HG03521 (cell line): Measurements from ENCODE around the gene TCN2.
"Not testable (repeated sequence)": the region's sequence is repeated elsewhere in the genome, so short reads cannot be mapped to it uniquely, and the experiment has no call there.

Experiments used
- ATAC-seq: cut with Tn5 transposase; IDR thresholded peaks from one replicate; pipeline ENCODE4 v1.9.1; 2021; ENCODE audit warnings: mild to moderate bottlenecking, moderate library complexity; ENCODE audit not compliant: unreplicated experiment

Gene TCN2

GRCh38 chr22:30575859-30576258 is 31.1 kb upstream of the TCN2 start:
- ATAC-seq: no peak

- no peak for ATAC-seq
Measured at GRCh38 chr22:30578481-30578880, 28.5 kb upstream of the TCN2 start.

- ATAC-seq: no peak
Measured at GRCh38 chr22:30580896-30581295, 26.1 kb upstream of the TCN2 start.

- no peak for ATAC-seq
Measured at GRCh38 chr22:30582051-30582450, 24.9 kb upstream of the TCN2 start.

- no peak for ATAC-seq
Measured at GRCh38 chr22:30582788-30583545, 24.0 kb upstream of the TCN2 start.

GRCh38 chr22:30584441-30584840 is 22.5 kb upstream of the TCN2 start:
- no peak for ATAC-seq

GRCh38 chr22:30586414-30586813 is 20.6 kb upstream of the TCN2 start:
- no peak for ATAC-seq

- no peak for ATAC-seq
Measured at GRCh38 chr22:30591191-30591587, 15.8 kb upstream of the TCN2 start.

- peak; percentile 96 for ATAC-seq
Measured at GRCh38 chr22:30591588-30592359, 15.2 kb upstream of the TCN2 start, which contains the start of gene PES1. TSS of gene PES1 (minus strand) at chr22:30591910. CDS start at chr22:30591833, 77 bp downstream.

- not testable (repeated sequence) for ATAC-seq
Measured at GRCh38 chr22:30592360-30592713, 14.6 kb upstream of the TCN2 start.

GRCh38 chr22:30596199-30596598 is 10.8 kb upstream of the TCN2 start:
- no peak for ATAC-seq

- ATAC-seq: no peak
Measured at GRCh38 chr22:30596886-30597285, 10.1 kb upstream of the TCN2 start.

GRCh38 chr22:30598986-30599385 is 8.0 kb upstream of the TCN2 start:
- ATAC-seq: no peak

- no peak for ATAC-seq
Measured at GRCh38 chr22:30600921-30601320, 6.1 kb upstream of the TCN2 start.

- no peak for ATAC-seq
Measured at GRCh38 chr22:30601464-30601863, 5.5 kb upstream of the TCN2 start.

- ATAC-seq: no peak
Measured at GRCh38 chr22:30602049-30602448, 4.9 kb upstream of the TCN2 start.

- no peak for ATAC-seq
Measured at GRCh38 chr22:30603801-30604200, 3.2 kb upstream of the TCN2 start.

GRCh38 chr22:30604723-30605122 is 2.3 kb upstream of the TCN2 start:
- no peak for ATAC-seq

GRCh38 chr22:30605449-30606110 is 1.4 kb upstream of the TCN2 start:
- no peak for ATAC-seq

GRCh38 chr22:30607300-30607930 is 441 bp downstream of the TCN2 start:
- no peak for ATAC-seq

GRCh38 chr22:30607939-30608338 is 965 bp downstream of the TCN2 start:
- ATAC-seq: no peak
